Suprapubic skin (tissue), 4 donors: ENCODE results near the gene MOCS1. TPM values are rescaled to one million over a fixed set of nuclear protein-coding genes. Genes with fewer than 3 reads are reported as not detected.

Experiments
- DNase-seq, 2 donors: peaks; one replicate each; pipeline ENCODE4 v3.0.0-alpha.2; 2019; ENCODE audit warnings: low spot score in 2 of 2
- H3K27ac ChIP-seq: fragments of 200-600 bp; sonication (generic); one replicate; pipeline ENCODE4 v1.5.1; 2019
- H3K27me3 ChIP-seq: fragments of 200-600 bp; sonication (generic); one replicate; pipeline ENCODE4 v1.5.1; 2019
- H3K36me3 ChIP-seq: fragments of 200-600 bp; sonication (generic); one replicate; pipeline ENCODE4 v1.5.1; 2019
- H3K4me1 ChIP-seq: fragments of 200-600 bp; sonication (generic); one replicate; pipeline ENCODE4 v1.5.1; 2019
- H3K4me3 ChIP-seq: fragments of 200-600 bp; sonication (generic); one replicate; pipeline ENCODE4 v1.5.1; 2019; ENCODE audit warnings: mild to moderate bottlenecking
- H3K9me3 ChIP-seq: fragments of 200-600 bp; sonication (generic); one replicate; pipeline ENCODE4 v1.5.1; 2019
- CTCF ChIP-seq, 2 donors: fragments of 200-600 bp in 1 of 2; fragments of 450-650 bp in 1 of 2; sonication (generic) in 1 of 2; IDR thresholded peaks; one replicate each; pipeline ENCODE4 v1.5.1; 2016 to 2019; ENCODE audit warnings: antibody characterized with exemption in 2 of 2, mild to moderate bottlenecking in 1 of 2, moderate library complexity in 1 of 2
- EP300 ChIP-seq: sonication (generic); formaldehyde crosslinking; IDR thresholded peaks from one replicate; pipeline ENCODE4 v1.6.1; 2017; ENCODE audit warnings: antibody characterized with exemption
- POLR2A ChIP-seq, 2 donors: fragments of 450-650 bp; IDR thresholded peaks; one replicate each; pipeline ENCODE4 v1.6.1; 2017; ENCODE audit warnings: antibody characterized with exemption in 2 of 2, mild to moderate bottlenecking in 2 of 2, moderate library complexity in 2 of 2
- POLR2AphosphoS5 ChIP-seq, 3 donors: sonication (generic); formaldehyde crosslinking; IDR thresholded peaks; one replicate each; pipeline ENCODE4 v1.6.1; 2017; ENCODE audit warnings: antibody characterized with exemption in 3 of 3
- WGBS: methylation state at CpG from one replicate; pipeline ENCODE4 v1.1.5; 2018; 5-methylcytosine and 5-hydroxymethylcytosine counted together
- total RNA-seq, 4 donors: library from RNA; depleted of rRNA; stranded (reverse); fragments of >200 nt; gene quantifications; one replicate each; pipeline ENCODE4 v1.1.0, GENCODE V29; 2016

MOCS1 gene
- total RNA-seq, 4 donors from 2014 or later, result 4.2 to 13.8 (median 10.2) TPM

GRCh38 chr6:39886871-39887270 is 47.4 kb downstream of the MOCS1 start:
- WGBS, result 50% methylated on average over 2 of the region's 2 CpGs
- Histone ChIP-seq H3K4me1 (peaks cover 15% of the 10 kb centered on the region), H3K27ac (no peak overlapping the region), H3K27me3 (no peaks in the 10 kb centered on the region), H3K4me3 (no peak overlapping the region), H3K36me3 (peaks cover 3% of the 10 kb centered on the region), H3K9me3 (no peaks in the 10 kb centered on the region)
- TF ChIP-seq POLR2AphosphoS5 (IDR thresholded peaks at IDR 0.05) (no peak), POLR2A (IDR thresholded peaks at IDR 0.05) (no peak), CTCF (IDR thresholded peaks at IDR 0.05) (no peak), EP300 (no peak)
- DNase-seq, result no peak

- Histone ChIP-seq H3K36me3 (no peaks in the 10 kb centered on the region), H3K4me3 (no peak overlapping the region), H3K27me3 (no peaks in the 10 kb centered on the region), H3K9me3 (no peaks in the 10 kb centered on the region), H3K4me1 (peaks cover 16% of the 10 kb centered on the region), H3K27ac (no peak overlapping the region)
- DNase-seq, result no peak
- 93% methylated on average over 7 of the region's 7 CpGs for WGBS
- no peak for TF ChIP-seq EP300
- no peak for TF ChIP-seq CTCF (IDR thresholded peaks at IDR 0.05)
- no peak for TF ChIP-seq POLR2A (IDR thresholded peaks at IDR 0.05)
- no peak for TF ChIP-seq POLR2AphosphoS5 (IDR thresholded peaks at IDR 0.05)
Measured at GRCh38 chr6:39885691-39886090, 48.6 kb downstream of the MOCS1 start.

DNA sequence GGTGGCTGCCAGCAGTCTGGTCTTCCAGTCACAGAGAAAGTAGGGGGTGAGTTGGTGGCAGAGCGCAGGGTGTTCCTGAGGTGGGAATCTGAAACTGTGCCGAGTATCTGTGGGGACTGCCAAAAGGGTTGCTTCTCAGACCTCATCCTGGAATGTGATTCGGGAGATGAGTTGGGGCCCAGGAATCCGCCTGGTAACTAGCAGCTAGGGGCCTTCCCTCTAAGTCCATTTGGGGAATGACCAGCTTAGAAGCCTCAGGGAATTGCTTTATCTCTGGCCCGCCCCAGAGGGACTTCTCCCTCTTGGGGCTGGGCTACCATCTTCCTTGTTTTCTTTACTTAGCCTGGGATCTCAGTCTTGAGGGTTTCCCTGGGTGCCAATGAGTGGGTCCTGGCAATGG is 49.6 kb downstream of the MOCS1 start:
- no peak for DNase-seq
- H3K27me3 ChIP-seq, result no peaks in the 10 kb centered on the region
- no peaks in the 10 kb centered on the region for H3K9me3 ChIP-seq
- no peaks in the 10 kb centered on the region for H3K36me3 ChIP-seq
- H3K27ac ChIP-seq, result no peak overlapping the region
- WGBS, result 100% methylated on average over 1 of the region's 5 CpGs
- H3K4me1 ChIP-seq, result peaks cover 16% of the 10 kb centered on the region
- TF ChIP-seq EP300 (no peak), POLR2A (IDR thresholded peaks at IDR 0.05) (no peak), CTCF (IDR thresholded peaks at IDR 0.05) (no peak), POLR2AphosphoS5 (IDR thresholded peaks at IDR 0.05) (no peak)
- H3K4me3 ChIP-seq, result no peak overlapping the region

- no peaks in the 10 kb centered on the region for H3K9me3 ChIP-seq
- TF ChIP-seq CTCF (IDR thresholded peaks at IDR 0.05) (no peak), EP300 (no peak), POLR2A (IDR thresholded peaks at IDR 0.05) (no peak), POLR2AphosphoS5 (IDR thresholded peaks at IDR 0.05) (no peak)
- H3K36me3 ChIP-seq, result peaks cover 6% of the 10 kb centered on the region
- H3K4me1 ChIP-seq, result peaks cover 12% of the 10 kb centered on the region
- no peak overlapping the region for H3K27ac ChIP-seq
- 45% methylated on average over 8 of the region's 8 CpGs for WGBS
- no peak overlapping the region for H3K4me3 ChIP-seq
- no peak for DNase-seq
- no peaks in the 10 kb centered on the region for H3K27me3 ChIP-seq
Measured at GRCh38 chr6:39882531-39882899, 51.7 kb downstream of the MOCS1 start.

DNA sequence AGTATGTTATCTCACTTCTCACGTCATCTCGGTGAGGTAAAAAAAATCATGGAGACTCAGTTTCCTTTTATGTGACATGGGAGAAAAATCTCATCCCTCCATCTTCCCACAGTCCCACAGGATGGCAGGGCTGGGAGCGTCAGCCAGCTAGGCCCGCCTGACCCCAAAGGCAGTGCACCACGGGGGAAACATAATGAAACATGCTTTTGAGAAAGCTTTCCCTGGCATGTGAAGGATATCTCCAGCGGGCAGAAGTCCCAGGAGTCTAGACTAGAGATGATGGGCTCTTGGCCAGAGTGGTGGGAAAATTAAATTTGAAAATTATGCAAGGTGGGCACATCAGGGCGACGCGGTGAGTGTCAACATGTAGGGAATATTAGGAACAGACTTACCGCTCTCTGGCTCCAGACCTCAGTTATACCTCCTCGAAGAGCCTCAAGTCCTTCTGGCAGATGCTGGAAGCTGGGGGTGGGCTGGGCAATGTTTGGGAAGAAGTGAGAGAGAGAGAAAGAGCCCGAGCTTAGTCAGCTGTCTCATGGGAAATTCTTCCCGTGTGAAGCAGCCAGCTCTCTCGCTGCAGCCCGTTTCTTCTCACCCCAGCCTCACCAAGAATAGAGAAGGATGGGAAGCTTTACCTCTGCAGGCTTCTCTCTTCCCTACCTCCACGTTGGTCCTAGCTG is 52.3 kb downstream of the MOCS1 start:
- WGBS, result 58% methylated on average over 16 of the region's 16 CpGs
- Histone ChIP-seq H3K36me3 (peaks cover 10% of the 10 kb centered on the region), H3K27ac (no peak overlapping the region), H3K4me3 (no peak overlapping the region), H3K9me3 (no peaks in the 10 kb centered on the region), H3K27me3 (no peaks in the 10 kb centered on the region), H3K4me1 (peaks cover 12% of the 10 kb centered on the region)
- no peak for TF ChIP-seq POLR2AphosphoS5 (IDR thresholded peaks at IDR 0.05)
- no peak for TF ChIP-seq CTCF (IDR thresholded peaks at IDR 0.05)
- no peak for TF ChIP-seq POLR2A (IDR thresholded peaks at IDR 0.05)
- no peak for TF ChIP-seq EP300
- DNase-seq, result no peak
